HG03045 (cell line): ENCODE measurements around the gene TP73.

ENCODE experiments used
- ATAC-seq: cut with Tn5 transposase; IDR thresholded peaks from one replicate; pipeline ENCODE4 v1.9.1; 2021; ENCODE audit warnings: mild to moderate bottlenecking, moderate library complexity; ENCODE audit not compliant: unreplicated experiment

Gene TP73

GRCh38 chr1:3776231-3776961 is 124.1 kb downstream of the TP73 start:
- no peak for ATAC-seq

- no peak for ATAC-seq
These were observed 124.8 kb downstream of the TP73 start for GRCh38 chr1:3777078-3777547.

- no peak for ATAC-seq
These were observed 125.6 kb downstream of the TP73 start for GRCh38 chr1:3777647-3778589.

- ATAC-seq: no peak
These were observed 126.4 kb downstream of the TP73 start for GRCh38 chr1:3778590-3779264.

- no peak for ATAC-seq
These were observed 127.1 kb downstream of the TP73 start for GRCh38 chr1:3779265-3779911.

- ATAC-seq: no peak
These were observed 127.6 kb downstream of the TP73 start for GRCh38 chr1:3779912-3780416.

- no peak for ATAC-seq
These were observed 128.6 kb downstream of the TP73 start for GRCh38 chr1:3780901-3781300.

- no peak for ATAC-seq
These were observed 131.5 kb downstream of the TP73 start for GRCh38 chr1:3783651-3784474.

GRCh38 chr1:3785045-3785444 is 132.7 kb downstream of the TP73 start:
- no peak for ATAC-seq

- no peak for ATAC-seq
These were observed 133.3 kb downstream of the TP73 start for GRCh38 chr1:3785456-3786157.
